Ammon's horn (tissue), 1 donor: Measurements from ENCODE around the gene H2BK1.

ENCODE experiments used
- DNase-seq: peaks from one replicate; pipeline ENCODE4 v3.0.0-alpha.2; 2016; ENCODE audit warnings: low spot score

H2BK1 gene

GRCh38 chr7:151245360-151246101, 35.2 kb upstream of the H2BK1 start:
- DNase-seq = no peak

GRCh38 chr7:151244841-151245346, 34.6 kb upstream of the H2BK1 start:
- DNase-seq = no peak

- peak; percentile 66 for DNase-seq
Measured at GRCh38 chr7:151244196-151244840, 34.0 kb upstream of the H2BK1 start.

- no peak for DNase-seq
Measured at GRCh38 chr7:151243408-151244195, 33.3 kb upstream of the H2BK1 start.

- no peak for DNase-seq
Measured at GRCh38 chr7:151243045-151243349, 32.7 kb upstream of the H2BK1 start.

- no peak for DNase-seq
Measured at GRCh38 chr7:151242159-151243044, 32.1 kb upstream of the H2BK1 start.

- DNase-seq = no peak
Measured at GRCh38 chr7:151241755-151242096, 31.4 kb upstream of the H2BK1 start.

GRCh38 chr7:151240942-151241754, 30.9 kb upstream of the H2BK1 start:
- no peak for DNase-seq

- no peak for DNase-seq
Measured at GRCh38 chr7:151240536-151240935, 30.2 kb upstream of the H2BK1 start.

GRCh38 chr7:151239837-151240459, 29.7 kb upstream of the H2BK1 start:
- DNase-seq = no peak

- DNase-seq = no peak
Measured at GRCh38 chr7:151238924-151239836, 28.9 kb upstream of the H2BK1 start.

- no peak for DNase-seq
Measured at GRCh38 chr7:151238190-151238810, 28.0 kb upstream of the H2BK1 start.

GRCh38 chr7:151237244-151238189, 27.2 kb upstream of the H2BK1 start:
- no peak for DNase-seq

GRCh38 chr7:151236406-151236805, 26.1 kb upstream of the H2BK1 start:
- no peak for DNase-seq

- DNase-seq = no peak
Measured at GRCh38 chr7:151235091-151235787, 25.0 kb upstream of the H2BK1 start.

- DNase-seq = no peak
Measured at GRCh38 chr7:151233804-151234203, 23.5 kb upstream of the H2BK1 start.
